Glomerular visceral epithelial cell (primary cell): ENCODE measurements around the gene SIPA1L3.
"Not testable (repeated sequence)": the region's sequence is repeated elsewhere in the genome, so short reads cannot be mapped to it uniquely, and the experiment has no call there.

Experiments used
- DNase-seq: peaks from one replicate; pipeline ENCODE4 v3.0.0-alpha.2; 2016; ENCODE audit errors: extremely low spot score

The SIPA1L3 gene

GRCh38 chr19:38213469-38213868, 306.5 kb downstream of the SIPA1L3 start:
- DNase-seq = no peak

- DNase-seq = peak; percentile 98
Measured at GRCh38 chr19:38213911-38214625, 307.1 kb downstream of the SIPA1L3 start.

- DNase-seq = no peak
Measured at GRCh38 chr19:38216785-38217641, 310.0 kb downstream of the SIPA1L3 start.

GRCh38 chr19:38218204-38218603, 311.2 kb downstream of the SIPA1L3 start:
- no peak for DNase-seq

- no peak for DNase-seq
Measured at GRCh38 chr19:38219221-38219620, 312.2 kb downstream of the SIPA1L3 start.

GRCh38 chr19:38221421-38221820, 314.4 kb downstream of the SIPA1L3 start:
- DNase-seq = no peak

GRCh38 chr19:38221919-38222830, 315.2 kb downstream of the SIPA1L3 start:
- no peak for DNase-seq

- no peak for DNase-seq
Measured at GRCh38 chr19:38223119-38223523, 316.1 kb downstream of the SIPA1L3 start.

GRCh38 chr19:38223617-38224013, 316.6 kb downstream of the SIPA1L3 start:
- no peak for DNase-seq

- peak; percentile 84 for DNase-seq
Measured at GRCh38 chr19:38224014-38224862, 317.2 kb downstream of the SIPA1L3 start, which contains the start of gene DPF1. Gene DPF1, minus strand, starts transcription at chr19:38224222. Its CDS starts 80 bp downstream, at chr19:38224142.

- not testable (repeated sequence) for DNase-seq
Measured at GRCh38 chr19:38224863-38225218, 317.8 kb downstream of the SIPA1L3 start.

GRCh38 chr19:38227287-38228004, 320.4 kb downstream of the SIPA1L3 start:
- no peak for DNase-seq

GRCh38 chr19:38228005-38228377, 321.0 kb downstream of the SIPA1L3 start:
- no peak for DNase-seq

- no peak for DNase-seq
Measured at GRCh38 chr19:38228491-38229439, 321.8 kb downstream of the SIPA1L3 start.

GRCh38 chr19:38229585-38230073, 322.6 kb downstream of the SIPA1L3 start:
- DNase-seq = peak; percentile 83

- not testable (repeated sequence) for DNase-seq
Measured at GRCh38 chr19:38230506-38231133, 323.6 kb downstream of the SIPA1L3 start.

GRCh38 chr19:38231918-38232317, 324.9 kb downstream of the SIPA1L3 start:
- no peak for DNase-seq

- DNase-seq = peak; percentile 72
Measured at GRCh38 chr19:38233740-38234251, 326.8 kb downstream of the SIPA1L3 start.
